Spleen (tissue), 11 donors: Measurements from ENCODE around the gene TEPSIN. TPM values are rescaled to one million over a fixed set of nuclear protein-coding genes. Genes with fewer than 3 reads are reported as not detected.

Experiments
- DNase-seq: peaks from one replicate; pipeline ENCODE4 v3.0.0-alpha.2; 2020
- H3K27ac ChIP-seq, 8 donors: fragments of 200-600 bp; sonication (generic) in 7 of 8; 1 replicate in 4 of 8; 2 replicates in 4 of 8; pipeline versions ENCODE4 v1.5.0 to v1.8.0; 2016 to 2021; ENCODE audit warnings: inconsistent platforms in 4 of 8, mild to moderate bottlenecking in 4 of 8, moderate library complexity in 1 of 8
- H3K27me3 ChIP-seq, 7 donors: fragments of 200-600 bp; sonication (generic) in 6 of 7; replicated peaks in 1 of 7; 1 replicate in 4 of 7; 2 replicates in 3 of 7; pipeline versions ENCODE4 v1.5.0 to v1.8.0; 2016 to 2021; ENCODE audit warnings: inconsistent platforms in 3 of 7, mild to moderate bottlenecking in 1 of 7
- H3K36me3 ChIP-seq, 6 donors: fragments of 200-600 bp; sonication (generic) in 5 of 6; 1 replicate in 4 of 6; 2 replicates in 2 of 6; pipeline versions ENCODE4 v1.5.0 to v1.8.0; 2016 to 2021; ENCODE audit warnings: inconsistent platforms in 2 of 6
- H3K4me1 ChIP-seq, 6 donors: fragments of 200-600 bp; sonication (generic) in 5 of 6; 1 replicate in 3 of 6; 2 replicates in 3 of 6; pipeline versions ENCODE4 v1.5.0 to v1.8.0; 2016 to 2021; ENCODE audit warnings: inconsistent platforms in 3 of 6
- H3K4me3 ChIP-seq, 8 donors: fragments of 200-600 bp; sonication (generic) in 7 of 8; 1 replicate in 4 of 8; 2 replicates in 4 of 8; pipeline versions ENCODE4 v1.5.0 to v1.8.0; 2016 to 2021; ENCODE audit warnings: inconsistent platforms in 4 of 8, mild to moderate bottlenecking in 4 of 8, moderate library complexity in 2 of 8
- H3K9me3 ChIP-seq, 8 donors: fragments of 200-600 bp; sonication (generic) in 7 of 8; 1 replicate in 4 of 8; 2 replicates in 4 of 8; pipeline versions ENCODE4 v1.5.0 to v1.8.0; 2016 to 2021; ENCODE audit warnings: inconsistent platforms in 4 of 8
- POLR2A ChIP-seq, 3 donors: fragments of 450-650 bp; IDR thresholded peaks; one replicate each; pipeline ENCODE4 v1.5.1; 2017; ENCODE audit warnings: antibody characterized with exemption in 3 of 3, mild to moderate bottlenecking in 1 of 3
- POLR2AphosphoS5 ChIP-seq, 3 donors: sonication (generic); formaldehyde crosslinking; IDR thresholded peaks; one replicate each; pipeline ENCODE4 v1.5.1; 2017; ENCODE audit warnings: antibody characterized with exemption in 3 of 3
- WGBS, 5 donors: extraction: QIAGEN DNeasy Blood & Tissue Kit in 3 of 5; methylation state at CpG; one replicate each; pipeline versions ENCODE4 v1.1.5 to v1.1.7; 2013 to 2018; 5-methylcytosine and 5-hydroxymethylcytosine counted together
- intact Hi-C: fragments of 100-400 bp; cut with DNase I; formaldehyde crosslinking; loops from one replicate; pipeline ENCODE4 v1.15.0; 2023; ENCODE audit warnings: low total_unique reads
- polyA plus RNA-seq, 3 donors: library from polyadenylated mRNA; stranded (reverse); fragments of 200-250 nt; gene quantifications; one replicate each; pipeline ENCODE4 v1.2.1, GENCODE V29; 2013
- total RNA-seq, 7 donors: library from RNA; depleted of rRNA in 3 of 7; stranded (reverse); fragments of >200 nt in 3 of 7; fragmentation: NEBNext Ultra II Directional in 4 of 7; extraction: Animal tissue kit (Norgen Biotek cat#: 25700) in 4 of 7; gene quantifications; one replicate each; pipeline versions ENCODE4 v1.1.0 to v1.2.1, GENCODE V29; 2016 to 2021
- TF ChIP-seq, protein P1 (sequence below), 11 experiments: fragments of 200-600 bp in 7 of 11; fragments of 450-650 bp in 4 of 11; sonication (generic) in 4 of 11; IDR thresholded peaks in 8 of 11; conservative IDR thresholded peaks in 3 of 11; 1 replicate in 7 of 11; 2 replicates in 4 of 11; pipeline versions ENCODE4 v1.4.0 to v1.8.0; 2016 to 2021; ENCODE audit warnings: antibody characterized with exemption in 11 of 11, inconsistent platforms in 4 of 11, mild to moderate bottlenecking in 1 of 11
- donor health status: healthy with polysubstance abuse.
- donor health status: DM: no; HTN: no; CAD: no; lungs with moderate emphysema.
- donor health status: DM: no; HTN: no; CAD: no.
- donor health status: Bipolar disorder and iron deficiency.
- donor health status: healthy.
- donor health status: DM: no; HTN: no; CAD: no.
- donor health status: DM: yes; HTN: yes; CAD: no.

The TEPSIN gene
- total and polyA plus RNA-seq, 10 donors = 36.9 to 88.8 (median 72.3) TPM

DNA sequence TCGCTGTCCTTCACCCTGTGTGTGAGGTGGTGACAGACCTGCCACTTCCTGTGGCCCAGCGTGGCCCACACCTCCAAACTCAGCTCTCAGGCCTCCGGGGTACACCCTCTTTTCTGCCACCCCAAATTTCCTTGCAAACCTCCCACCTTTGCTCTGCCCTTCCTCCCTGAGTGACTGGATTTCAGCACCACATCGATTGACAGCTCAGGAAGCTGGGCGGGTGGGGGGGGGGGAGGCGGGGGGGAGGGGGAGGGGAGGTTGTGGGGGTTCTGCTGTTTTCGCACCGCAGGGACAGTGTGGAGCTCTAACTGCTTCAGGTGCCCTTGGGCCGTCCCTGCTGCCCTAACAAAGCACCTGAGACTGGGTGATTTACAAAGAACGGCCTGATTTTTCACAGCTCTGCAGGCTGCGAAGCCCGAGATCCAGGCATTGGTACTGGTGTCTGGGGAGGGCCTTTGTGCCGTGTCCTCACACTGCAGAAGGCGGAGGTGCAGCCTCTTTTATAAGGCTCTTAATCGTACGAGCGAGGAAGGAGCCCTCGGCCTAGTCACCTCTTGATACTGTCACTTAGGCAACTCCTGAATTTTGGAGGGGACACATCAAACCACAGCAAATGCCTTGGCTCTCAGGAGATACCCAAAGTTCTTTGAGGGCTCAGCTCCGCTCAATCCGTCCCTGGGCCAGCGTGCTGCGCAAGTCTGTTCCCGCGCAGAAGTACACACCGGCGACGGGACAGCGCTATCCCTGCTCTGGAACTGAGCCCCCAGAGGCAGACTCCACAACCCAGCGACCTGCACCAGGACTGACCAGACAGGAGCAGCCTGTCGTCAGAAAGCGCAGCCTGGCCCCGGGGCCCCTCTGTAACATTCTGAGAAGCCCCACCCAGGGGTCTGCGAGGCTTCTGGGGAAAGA is 3.8 kb upstream of the TEPSIN start:
- Histone ChIP-seq H3K4me3 (no peak overlapping the region), H3K4me1 (peaks cover 13 to 71% (median 49%) of the 10 kb centered on the region in 6 donors), H3K9me3 (no peaks in the 10 kb centered on the region), H3K27ac (no peak overlapping the region), H3K36me3 (peaks cover 0 to 44% (median 2%) of the 10 kb centered on the region in 6 donors), H3K27me3 (no peaks in the 10 kb centered on the region)
- TF ChIP-seq POLR2AphosphoS5 (IDR thresholded peaks at IDR 0.05) = peak in 2 of 3 donors; percentile 28 to 45
- no peak for TF ChIP-seq POLR2A (IDR thresholded peaks at IDR 0.05)
- intact Hi-C loops = loop anchor here (5.0 kb wide), 1 partner anchor 100 kb away; no protein-coding TSS in a partner anchor
- WGBS, 5 donors = 68 to 82% (median 80%) methylated on average over 27 to 33 of the region's 33 CpGs
- DNase-seq = no peak

DNA sequence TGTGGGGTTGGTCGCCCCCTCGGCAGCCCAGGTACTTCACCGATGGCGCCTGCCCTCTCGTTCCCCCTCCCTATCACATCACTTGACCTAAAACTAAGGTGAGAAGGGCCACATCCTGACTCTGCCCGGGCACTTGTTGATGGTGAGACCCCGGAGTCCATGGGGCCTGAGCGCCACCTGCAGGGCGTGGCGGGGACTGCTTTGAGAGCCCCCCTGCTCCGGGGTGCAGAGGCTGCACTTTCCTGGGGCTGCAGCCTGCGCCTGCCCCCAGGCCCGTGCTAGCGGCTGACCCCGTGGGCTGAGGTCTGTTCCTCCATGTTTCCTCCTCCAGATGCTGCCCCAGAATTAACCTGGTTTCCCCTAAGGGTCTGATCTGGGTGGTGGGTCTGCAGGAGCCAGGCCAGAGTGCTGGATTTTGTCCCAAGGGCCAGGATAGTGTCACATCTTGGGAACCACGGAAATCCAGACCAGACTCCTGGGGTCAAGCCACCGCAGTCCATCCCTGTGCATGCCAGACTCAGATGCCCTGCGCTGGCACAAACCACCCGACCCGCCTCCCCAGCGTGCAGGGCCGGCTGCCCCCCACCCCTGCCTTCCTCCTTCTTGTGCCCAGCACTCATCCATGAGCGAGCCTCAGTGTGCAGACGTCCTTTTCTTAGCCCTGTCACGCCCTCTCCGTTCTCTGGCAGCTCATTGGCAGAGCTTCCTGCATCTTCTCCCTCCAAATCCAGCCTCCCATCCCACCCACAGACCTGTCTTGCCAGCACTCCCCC is 3.0 kb upstream of the TEPSIN start:
- Histone ChIP-seq H3K9me3 (no peaks in the 10 kb centered on the region), H3K27me3 (no peaks in the 10 kb centered on the region), H3K4me3 (no peak overlapping the region), H3K36me3 (peaks cover 0 to 41% (median under 1%) of the 10 kb centered on the region in 6 donors), H3K27ac (no peak overlapping the region), H3K4me1 (peaks cover 19 to 80% (median 57%) of the 10 kb centered on the region in 6 donors)
- TF ChIP-seq, protein P1, sequence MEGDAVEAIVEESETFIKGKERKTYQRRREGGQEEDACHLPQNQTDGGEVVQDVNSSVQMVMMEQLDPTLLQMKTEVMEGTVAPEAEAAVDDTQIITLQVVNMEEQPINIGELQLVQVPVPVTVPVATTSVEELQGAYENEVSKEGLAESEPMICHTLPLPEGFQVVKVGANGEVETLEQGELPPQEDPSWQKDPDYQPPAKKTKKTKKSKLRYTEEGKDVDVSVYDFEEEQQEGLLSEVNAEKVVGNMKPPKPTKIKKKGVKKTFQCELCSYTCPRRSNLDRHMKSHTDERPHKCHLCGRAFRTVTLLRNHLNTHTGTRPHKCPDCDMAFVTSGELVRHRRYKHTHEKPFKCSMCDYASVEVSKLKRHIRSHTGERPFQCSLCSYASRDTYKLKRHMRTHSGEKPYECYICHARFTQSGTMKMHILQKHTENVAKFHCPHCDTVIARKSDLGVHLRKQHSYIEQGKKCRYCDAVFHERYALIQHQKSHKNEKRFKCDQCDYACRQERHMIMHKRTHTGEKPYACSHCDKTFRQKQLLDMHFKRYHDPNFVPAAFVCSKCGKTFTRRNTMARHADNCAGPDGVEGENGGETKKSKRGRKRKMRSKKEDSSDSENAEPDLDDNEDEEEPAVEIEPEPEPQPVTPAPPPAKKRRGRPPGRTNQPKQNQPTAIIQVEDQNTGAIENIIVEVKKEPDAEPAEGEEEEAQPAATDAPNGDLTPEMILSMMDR (IDR thresholded peaks at IDR 0.05 in 8 of 11, conservative IDR thresholded peaks at IDR 0.05 in 3 of 11) = peak; percentile 50 to 93 (median 82)
- TF ChIP-seq POLR2AphosphoS5 (IDR thresholded peaks at IDR 0.05) (peak; percentile 22 to 76 (median 46)), POLR2A (IDR thresholded peaks at IDR 0.05) (no peak)
- DNase-seq = peak; percentile 90
- 47 to 57% (median 53%) methylated on average over 16 to 26 of the region's 26 CpGs for WGBS, 5 donors
- intact Hi-C loops = loop anchor here (5.0 kb wide), 1 partner anchor 100 kb away; no protein-coding TSS in a partner anchor

DNA sequence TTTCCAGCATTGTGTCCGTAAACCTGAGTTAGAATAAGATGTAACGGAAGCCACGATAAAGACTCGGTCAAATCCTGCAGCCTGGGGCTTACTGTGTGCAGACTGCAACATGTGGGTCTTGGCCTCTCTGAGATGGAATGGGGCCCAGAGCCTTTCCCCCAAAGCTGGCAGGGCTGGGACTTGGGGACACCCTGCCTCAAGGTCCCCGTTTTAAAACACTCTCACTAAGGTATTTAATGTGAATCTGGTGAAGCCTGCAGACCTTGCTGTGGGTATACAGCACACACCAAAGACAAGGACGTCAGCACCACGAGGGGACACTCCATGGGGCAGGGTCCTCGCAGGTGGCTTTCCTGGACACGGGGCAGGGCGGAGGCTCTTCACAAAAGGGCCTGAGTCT is 2.3 kb upstream of the TEPSIN start:
- H3K36me3 ChIP-seq = peaks cover 0 to 41% (median under 1%) of the 10 kb centered on the region in 6 donors
- intact Hi-C loops = loop anchor here (5.0 kb wide), 1 partner anchor 99 kb away; no protein-coding TSS in a partner anchor
- no peak for DNase-seq
- no peak overlapping the region for H3K27ac ChIP-seq
- H3K27me3 ChIP-seq = no peaks in the 10 kb centered on the region
- H3K9me3 ChIP-seq = no peaks in the 10 kb centered on the region
- WGBS, 5 donors = 83 to 96% (median 92%) methylated on average over 10 of the region's 10 CpGs
- H3K4me1 ChIP-seq = peaks cover 19 to 86% (median 63%) of the 10 kb centered on the region in 6 donors
- H3K4me3 ChIP-seq = no peak overlapping the region
- TF ChIP-seq POLR2A (IDR thresholded peaks at IDR 0.05) (no peak), POLR2AphosphoS5 (IDR thresholded peaks at IDR 0.05) (no peak)
- TF ChIP-seq, protein P1 (IDR thresholded peaks at IDR 0.05 in 8 of 11, conservative IDR thresholded peaks at IDR 0.05 in 3 of 11) = no peak

DNA sequence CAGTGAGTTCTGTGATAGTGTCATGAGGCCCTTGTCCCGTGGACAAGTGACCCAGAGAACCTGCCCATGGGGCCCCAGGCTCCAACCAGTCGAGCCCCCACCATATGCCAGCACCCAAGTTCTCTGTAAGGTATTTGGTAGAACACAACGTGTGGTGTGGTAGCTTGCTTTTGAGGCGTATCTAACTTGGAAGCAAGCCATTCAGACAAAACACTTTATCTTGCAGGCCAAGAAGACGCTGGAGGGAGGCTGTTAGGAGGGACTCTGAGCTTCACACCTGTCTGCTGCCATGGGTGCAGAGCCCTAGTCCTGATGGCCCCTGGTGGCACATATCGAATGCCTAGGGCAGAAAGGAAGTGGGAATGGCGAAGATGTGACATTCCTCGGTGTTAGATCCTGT is 1.9 kb upstream of the TEPSIN start:
- peak overlapping the region in 2 of 8 donors; percentile 100 for H3K4me3 ChIP-seq
- H3K36me3 ChIP-seq = peaks cover 0 to 41% (median 3%) of the 10 kb centered on the region in 6 donors
- TF ChIP-seq, protein P1 (IDR thresholded peaks at IDR 0.05 in 8 of 11, conservative IDR thresholded peaks at IDR 0.05 in 3 of 11) = no peak
- TF ChIP-seq POLR2A (IDR thresholded peaks at IDR 0.05) = no peak
- TF ChIP-seq POLR2AphosphoS5 (IDR thresholded peaks at IDR 0.05) = no peak
- H3K27me3 ChIP-seq = no peaks in the 10 kb centered on the region
- H3K27ac ChIP-seq = no peak overlapping the region
- DNase-seq = no peak
- intact Hi-C loops = loop anchor here (5.0 kb wide), 1 partner anchor 98 kb away; no protein-coding TSS in a partner anchor
- WGBS, 5 donors = 72 to 87% (median 78%) methylated on average over 8 of the region's 8 CpGs
- H3K4me1 ChIP-seq = peaks cover 19 to 89% (median 65%) of the 10 kb centered on the region in 6 donors
- no peaks in the 10 kb centered on the region for H3K9me3 ChIP-seq
